Putamen (tissue), 1 donor: ENCODE results near the gene GALNT17.
"Not testable (repeated sequence)": the region's sequence is repeated elsewhere in the genome, so short reads cannot be mapped to it uniquely, and the experiment has no call there.

Source experiments
- DNase-seq: peaks from one replicate; pipeline ENCODE4 v3.0.0-alpha.2; 2016; ENCODE audit warnings: low spot score

Gene GALNT17

DNA sequence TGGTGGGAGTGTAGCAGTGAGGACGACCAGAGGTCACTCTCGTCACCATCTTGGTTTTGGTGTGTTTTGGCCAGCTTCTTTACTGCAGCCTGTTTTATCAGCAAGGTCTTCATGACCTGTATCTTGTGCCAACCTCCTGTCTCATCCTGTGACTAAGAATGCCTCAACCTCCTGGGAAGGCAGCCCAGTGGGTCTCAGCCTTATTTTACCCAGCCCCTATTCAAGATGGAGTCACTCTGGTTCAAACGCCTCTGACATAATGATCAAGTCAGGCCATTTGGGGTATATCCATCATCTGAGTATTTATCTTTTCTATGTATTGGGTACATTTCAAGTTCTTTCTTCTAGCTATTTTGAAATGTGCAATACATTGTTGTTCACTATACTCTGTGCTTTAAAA is 503.9 kb downstream of the GALNT17 start:
- DNase-seq, result not testable (repeated sequence)

DNA sequence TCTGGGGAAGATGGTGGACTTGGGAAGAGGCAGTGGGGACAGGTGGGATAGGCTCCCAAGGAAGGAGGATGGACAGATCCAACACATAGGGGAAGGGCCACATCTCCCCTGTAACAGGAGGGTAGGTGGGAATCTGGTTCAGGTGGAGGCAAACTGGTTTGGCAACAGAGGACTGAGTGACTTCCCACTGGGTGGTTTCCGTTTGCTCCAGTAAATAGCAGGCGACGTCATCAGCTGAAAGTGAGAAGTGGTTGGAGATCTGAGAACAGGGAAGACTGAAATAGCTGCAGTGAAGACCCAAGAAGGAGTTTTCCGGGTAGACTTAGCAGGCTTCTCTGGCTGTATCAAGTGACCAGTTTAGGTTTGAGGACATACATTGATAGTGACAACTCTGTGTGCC is 504.4 kb downstream of the GALNT17 start:
- DNase-seq, result peak; percentile 19

DNA sequence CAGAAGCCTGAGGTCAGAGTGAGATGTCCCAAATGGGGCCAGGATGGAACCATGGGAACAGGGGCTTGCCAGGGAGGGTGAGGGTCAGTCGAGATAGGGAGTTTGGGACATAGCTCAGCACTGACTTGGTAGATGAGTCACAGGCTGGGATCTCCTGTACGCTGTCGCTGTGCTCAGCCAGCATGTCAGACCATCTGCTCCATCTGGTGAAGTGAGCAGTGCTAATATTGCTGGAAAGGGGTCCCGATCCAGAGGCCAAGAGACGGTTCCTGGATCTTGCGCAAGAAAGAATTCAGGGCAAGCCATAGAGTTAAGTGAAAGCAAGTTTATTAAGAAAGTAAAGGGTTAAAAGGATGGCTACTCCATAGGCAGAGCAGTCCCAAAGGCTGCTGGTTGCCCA is 505.6 kb downstream of the GALNT17 start:
- DNase-seq, result no peak

DNA sequence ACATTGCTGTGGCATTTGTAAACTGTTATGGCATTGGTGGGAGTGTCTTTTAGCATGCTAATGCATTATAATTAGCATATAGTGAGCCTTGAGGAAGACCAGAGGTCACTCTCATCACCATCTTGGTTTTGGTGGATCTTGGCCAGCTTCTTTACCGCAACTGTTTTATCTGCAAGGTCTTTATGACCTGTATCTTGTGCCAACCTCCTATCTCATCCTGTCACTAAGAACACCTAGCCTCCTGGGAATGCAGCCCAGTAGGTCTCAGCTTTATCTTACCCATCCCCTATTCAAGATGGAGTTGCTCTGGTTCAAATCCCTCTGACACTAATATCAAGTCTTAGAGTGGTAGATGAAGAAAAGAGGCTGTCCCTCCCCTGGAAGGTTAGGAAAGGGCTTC is 506.2 kb downstream of the GALNT17 start:
- DNase-seq, result no peak

DNA sequence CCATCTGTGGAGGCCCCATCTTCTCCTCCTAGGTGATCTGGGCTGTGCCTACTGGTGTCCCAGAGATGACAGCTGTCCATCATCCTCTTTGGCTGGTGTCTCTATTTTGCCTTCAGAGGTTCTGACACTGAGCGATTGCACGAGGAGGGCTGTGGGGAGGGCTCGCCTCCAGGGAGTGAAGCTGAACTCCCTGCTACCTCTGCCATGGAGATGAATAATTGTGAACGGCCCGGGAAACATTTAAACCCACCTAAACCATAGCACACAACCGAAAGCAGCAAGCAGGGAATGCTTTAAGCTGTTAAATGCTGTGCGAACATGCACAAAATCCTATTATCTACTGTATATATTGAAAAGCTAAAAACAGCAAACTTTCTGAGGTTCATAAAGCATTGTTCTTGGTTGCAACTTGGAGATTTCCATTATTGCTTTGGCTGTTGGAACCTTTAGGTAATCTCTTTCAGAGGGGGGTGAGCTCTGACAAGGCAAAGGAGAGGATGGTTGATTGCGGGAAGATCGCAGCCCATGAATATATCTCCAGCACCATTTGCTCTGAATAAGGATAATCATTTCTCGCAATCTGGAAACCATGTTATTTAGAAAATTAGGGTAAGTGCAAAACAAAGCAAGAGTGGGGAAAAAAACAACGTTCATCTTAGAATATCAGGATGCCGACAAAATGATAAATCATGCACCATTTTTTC is 507.6 kb downstream of the GALNT17 start:
- DNase-seq, result no peak

DNA sequence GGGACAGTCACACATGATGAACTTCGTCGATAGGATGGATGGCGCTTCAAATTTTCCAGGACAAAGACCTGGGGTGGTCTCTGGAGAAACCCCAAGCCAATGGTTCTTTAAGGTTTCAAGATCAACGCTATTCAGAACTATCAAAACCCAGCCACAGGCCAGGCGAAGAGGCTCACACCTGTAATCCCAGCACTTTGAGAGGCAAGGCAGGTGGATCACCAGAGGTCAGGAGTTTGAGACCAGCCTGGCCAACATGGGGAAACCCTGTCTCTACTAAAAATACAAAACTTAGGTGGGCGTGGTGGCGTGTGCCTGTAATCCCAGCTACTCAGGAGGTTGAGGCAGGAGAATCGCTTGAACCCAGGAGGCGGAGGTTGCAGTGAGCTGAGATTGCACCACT is 511.1 kb downstream of the GALNT17 start:
- not testable (repeated sequence) for DNase-seq

DNA sequence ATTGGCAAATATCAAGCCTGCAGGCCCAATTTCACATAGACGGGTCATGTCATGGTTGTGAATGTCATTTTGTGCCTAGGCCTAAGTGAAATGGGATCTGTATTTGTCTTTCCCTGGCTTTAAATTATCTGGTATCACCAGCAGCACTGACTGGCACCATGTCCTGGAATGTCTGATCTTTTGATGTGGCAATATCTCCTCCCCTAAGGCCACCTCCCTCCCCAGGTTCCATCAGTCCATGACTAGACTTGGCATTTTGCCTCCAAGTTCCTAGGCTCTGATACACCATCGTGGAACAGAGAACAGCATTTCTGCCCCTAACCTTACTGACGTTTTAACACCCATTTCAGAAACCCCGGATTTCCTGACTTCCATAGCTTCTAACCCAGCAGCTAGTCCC is 513.9 kb downstream of the GALNT17 start:
- no peak for DNase-seq

DNA sequence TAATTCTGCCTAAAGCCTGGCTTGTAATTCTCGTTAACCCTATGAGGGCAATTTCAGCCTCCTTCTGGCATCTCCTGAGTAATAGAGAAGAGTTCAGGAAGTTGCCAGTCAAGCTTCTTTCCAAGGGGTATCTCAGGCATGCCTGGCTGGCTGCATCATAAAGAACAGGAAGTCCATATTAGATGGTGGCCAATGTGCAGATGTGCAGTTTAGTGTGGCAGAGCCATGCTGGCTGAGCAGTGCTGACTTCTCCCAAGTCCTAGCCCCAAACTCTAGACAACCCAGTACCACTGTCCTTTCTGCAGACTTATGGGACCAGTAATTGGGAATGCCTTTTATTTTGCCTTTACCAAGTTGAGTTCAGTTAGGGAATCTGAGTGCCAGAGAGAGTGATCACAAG is 517.9 kb downstream of the GALNT17 start:
- DNase-seq, result no peak

DNA sequence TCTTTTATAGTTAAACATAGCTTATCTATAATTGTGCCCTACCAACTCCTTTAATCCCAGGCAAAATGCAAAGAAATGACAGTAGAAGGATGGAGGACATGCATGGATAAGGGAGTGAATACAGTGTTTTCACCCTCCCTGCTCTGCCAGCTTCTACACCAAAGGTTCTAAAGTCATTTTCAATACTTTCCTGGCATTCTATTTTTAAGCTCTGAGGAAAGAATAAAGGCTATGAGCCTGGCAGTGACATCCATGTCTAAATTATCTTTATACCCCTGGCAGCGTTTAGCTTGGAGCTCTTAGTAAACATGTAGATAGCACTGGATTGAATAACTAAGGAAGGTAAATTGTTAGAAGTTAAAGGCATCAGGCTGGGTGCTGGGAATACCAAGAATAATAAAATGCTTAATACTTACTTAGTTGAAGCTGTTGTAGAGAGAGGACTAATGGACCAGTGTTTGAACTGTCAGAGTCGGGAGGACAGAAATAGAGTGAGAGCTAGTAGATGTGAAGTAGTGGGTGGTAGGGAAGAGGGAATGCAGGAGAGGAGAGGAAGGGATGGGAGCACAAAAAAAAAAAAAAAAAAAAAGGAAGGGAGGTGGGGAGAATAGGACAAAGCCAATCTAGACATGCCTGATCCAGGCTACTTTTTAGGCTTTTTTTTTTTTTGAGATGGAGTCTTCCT is 518.9 kb downstream of the GALNT17 start:
- no peak for DNase-seq

DNA sequence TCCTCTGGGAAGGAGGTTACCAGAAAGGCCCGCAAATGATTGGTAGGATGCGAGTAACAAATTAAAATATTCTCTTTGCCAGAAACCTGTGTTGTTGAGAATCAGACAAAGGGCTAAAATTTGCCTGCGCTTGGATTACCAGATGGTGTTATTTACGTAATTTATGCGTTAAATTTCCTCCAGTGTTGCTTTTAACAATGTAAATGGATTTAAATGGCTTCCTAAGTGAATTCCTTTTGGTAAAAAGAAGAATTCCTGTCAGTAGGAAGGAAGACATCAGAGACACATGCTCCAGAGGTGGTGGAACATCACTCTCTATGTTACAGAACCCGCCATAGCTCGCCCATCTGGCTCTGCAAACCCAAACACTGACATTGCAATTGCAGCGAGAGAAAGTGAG is 520.6 kb downstream of the GALNT17 start:
- DNase-seq, result no peak

DNA sequence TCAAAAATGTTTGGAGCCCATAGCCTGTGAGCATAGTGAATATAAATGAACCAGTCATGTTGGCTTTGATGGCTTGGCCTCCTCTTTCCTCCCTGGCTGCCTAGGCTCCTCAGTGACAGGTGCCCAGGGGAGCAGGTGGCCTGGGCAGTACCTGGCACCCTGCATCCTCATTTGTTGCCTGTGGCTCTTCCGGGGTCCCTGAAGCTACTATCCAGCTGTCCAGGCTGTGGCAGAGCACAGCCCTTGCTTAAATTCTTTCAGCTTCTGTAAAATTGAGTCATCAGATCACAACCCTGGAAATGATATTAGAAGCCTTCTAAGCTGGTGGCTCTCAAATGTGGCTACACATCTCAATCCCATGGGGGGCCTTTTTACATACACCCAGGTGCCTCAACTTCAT is 525.4 kb downstream of the GALNT17 start:
- DNase-seq, result no peak

DNA sequence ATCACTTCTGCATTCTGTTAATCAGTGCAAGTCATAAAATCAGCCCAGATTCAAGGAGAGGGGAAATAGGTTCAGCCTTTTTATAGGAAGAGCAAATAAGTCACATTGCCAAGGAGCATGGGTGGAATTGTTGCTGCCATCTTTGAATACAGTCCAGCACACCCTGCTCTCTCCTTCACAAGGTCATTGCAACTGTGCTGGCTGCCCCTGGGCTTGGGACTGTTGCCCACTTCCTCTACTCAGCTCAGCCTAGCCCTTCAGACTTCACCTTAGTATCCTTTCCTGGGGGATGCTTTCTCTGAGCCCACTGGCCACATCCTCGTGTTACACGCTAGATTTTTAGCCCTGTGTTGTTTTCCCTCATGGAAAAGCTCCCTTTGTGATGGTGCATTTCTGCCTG is 527.7 kb downstream of the GALNT17 start:
- no peak for DNase-seq

DNA sequence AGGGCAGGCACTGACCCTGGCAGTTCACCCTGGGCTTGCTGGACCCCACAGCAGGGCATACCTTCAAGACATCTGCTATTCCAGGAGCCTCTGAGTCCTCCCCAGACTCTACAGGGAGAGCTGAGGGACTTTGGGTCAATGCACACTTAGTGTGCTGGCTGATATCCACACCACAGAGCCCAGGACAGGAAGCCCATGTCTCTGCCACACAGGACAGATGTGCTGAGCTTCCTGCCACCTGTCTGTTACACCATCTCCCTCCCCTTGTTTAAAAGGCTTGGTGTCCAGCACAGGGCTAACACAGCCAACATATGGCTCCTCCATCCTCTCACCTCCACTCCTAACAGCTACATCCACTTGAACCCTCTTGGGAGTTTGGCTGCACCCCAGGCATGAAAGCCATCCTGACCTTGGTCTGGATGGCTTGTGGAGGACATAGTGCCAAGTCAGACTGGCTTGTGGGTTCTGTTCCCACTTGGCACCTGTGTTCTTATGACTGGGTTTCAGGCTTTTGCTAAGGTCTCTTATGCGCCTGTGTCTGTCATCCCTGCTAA is 529.8 kb downstream of the GALNT17 start:
- DNase-seq, result no peak

DNA sequence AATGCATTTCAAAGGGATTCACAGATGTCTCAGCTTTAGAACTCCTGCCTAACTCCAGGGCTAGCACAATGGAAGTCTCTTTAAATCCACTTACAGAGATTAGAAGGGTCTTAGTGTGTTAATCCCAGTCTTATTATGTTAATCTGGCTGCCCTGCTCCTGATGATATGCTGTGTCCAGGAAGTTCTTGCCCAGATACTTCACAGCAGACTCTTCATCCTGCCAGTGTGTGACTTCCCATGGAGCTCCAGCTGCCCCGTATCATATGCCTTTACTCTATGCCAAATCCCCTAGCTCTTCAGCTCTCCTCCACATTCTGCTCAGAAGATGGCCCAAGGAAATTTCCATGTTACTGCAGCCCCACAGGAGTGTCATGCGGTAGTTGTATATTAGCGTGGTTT is 533.8 kb downstream of the GALNT17 start:
- DNase-seq, result no peak

DNA sequence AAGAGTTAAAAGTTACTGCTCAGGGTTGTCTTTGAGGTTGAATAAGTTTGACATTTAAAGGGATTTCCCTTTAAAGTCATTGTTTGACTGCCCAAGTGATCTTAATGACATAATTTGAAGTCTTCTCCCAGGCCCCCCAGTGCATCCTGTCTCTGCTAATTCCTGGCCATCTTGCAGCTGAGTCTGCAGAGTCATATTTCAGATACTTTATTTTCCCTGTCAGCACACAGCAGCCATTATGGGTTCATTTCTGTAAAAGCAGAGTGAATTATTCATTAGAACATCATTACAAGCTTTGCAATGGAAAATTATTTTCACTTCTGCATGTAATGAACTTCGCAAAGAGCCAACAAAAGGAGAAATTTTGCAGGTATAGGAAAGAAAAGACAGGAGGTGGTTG is 536.6 kb downstream of the GALNT17 start:
- DNase-seq, result no peak

DNA sequence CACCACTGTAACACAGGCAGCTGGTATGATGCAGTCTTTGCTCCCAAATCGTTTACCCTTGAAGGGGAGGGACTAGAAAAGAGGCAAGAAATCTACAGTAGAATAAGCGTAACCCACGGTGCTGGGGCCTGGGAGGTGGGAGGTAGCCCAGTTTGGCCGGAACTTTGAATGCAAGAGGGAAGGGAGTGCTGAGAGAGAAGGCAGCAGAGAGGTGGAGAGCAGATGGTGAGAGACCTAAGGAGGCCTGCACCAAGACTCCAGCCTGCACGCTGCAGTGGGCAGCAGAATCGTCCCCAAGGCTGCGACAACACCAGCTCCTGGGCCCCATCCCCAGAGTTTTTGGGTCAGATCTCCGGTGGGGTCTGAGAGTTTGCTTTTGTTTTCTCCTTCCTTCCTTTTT is 547.5 kb downstream of the GALNT17 start:
- no peak for DNase-seq

DNA sequence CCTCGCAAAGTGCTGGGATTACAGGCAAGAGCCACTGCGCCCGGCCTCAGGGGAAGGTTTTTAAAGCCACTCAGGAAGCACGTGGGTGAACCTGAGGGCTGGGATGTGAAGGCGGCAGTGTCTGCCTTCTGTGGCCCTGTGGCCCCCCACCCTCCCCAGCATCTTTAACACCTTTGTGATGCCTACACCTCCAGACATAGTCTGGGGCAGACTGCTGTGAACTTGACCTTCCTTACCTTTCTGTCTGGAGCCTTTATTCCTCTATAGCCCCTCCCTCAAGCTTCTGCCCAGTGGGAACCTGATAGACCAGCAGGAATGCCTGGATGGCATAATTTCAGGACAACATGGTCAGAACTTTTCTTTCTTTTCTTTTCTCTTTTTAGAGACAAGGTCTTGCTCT is 550.2 kb downstream of the GALNT17 start:
- no peak for DNase-seq

DNA sequence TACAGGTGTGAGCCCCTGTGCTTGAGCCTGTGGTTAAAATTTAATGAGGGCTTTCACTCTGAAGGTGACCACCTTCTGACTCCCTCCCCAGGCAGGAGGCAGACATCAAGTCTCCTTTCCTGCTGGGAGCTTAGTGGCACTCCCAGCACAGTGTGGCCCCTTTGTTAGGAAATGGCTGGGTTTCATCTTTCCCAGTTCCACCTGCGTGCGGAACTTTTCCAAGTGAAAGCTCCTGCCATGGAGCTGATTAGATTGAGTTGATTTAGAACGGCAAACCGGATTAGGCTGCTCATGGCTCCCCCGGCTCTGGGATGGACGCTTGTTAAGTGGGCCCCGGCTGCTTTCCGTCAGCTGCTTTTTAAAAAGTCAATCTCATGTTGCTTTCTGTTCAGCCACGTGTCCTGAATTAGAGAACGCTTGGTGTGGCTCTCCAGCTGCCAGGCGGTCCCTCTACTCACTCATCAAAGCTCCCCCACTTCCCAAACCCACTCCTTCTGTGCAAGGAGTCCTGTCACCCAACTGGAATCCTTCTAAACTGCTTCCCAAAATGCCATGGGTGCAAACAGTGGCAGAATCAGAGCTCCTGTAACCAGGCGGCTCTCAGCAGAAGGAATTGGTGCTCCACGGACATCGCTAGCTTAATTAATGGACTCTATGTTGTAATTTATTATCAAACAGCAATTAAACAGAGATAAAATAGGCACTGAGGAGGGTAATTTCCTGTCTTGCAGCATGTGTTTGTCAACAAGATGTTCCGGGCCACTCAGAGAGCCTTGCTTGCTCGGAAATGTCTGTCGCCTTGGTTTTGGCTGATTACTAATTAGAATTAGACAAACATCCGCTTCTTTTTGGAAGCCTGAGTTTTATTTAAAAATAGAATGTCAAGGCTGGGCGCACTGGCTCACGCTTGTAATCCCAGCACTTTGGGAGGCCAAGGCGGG is 551.2 kb downstream of the GALNT17 start:
- DNase-seq, result no peak

DNA sequence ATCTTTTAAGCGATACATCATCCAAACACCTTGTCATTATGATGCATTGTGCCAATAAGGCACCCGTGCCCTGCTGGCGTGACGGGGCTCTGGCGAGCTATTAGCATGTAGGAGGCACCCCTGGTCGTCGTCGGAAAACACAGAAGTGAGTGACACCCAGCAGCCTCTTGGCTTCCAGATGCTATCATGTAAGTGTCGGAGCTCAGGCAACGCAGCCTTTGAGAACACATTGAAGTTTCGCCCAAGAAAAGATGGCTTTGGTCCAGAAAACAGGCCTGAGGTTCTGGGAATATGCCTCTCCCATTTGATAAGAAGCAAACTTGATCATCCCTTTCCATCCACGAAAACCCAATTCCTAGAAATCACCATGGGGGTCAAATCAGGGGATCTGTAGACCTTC is 555.3 kb downstream of the GALNT17 start:
- DNase-seq, result no peak

DNA sequence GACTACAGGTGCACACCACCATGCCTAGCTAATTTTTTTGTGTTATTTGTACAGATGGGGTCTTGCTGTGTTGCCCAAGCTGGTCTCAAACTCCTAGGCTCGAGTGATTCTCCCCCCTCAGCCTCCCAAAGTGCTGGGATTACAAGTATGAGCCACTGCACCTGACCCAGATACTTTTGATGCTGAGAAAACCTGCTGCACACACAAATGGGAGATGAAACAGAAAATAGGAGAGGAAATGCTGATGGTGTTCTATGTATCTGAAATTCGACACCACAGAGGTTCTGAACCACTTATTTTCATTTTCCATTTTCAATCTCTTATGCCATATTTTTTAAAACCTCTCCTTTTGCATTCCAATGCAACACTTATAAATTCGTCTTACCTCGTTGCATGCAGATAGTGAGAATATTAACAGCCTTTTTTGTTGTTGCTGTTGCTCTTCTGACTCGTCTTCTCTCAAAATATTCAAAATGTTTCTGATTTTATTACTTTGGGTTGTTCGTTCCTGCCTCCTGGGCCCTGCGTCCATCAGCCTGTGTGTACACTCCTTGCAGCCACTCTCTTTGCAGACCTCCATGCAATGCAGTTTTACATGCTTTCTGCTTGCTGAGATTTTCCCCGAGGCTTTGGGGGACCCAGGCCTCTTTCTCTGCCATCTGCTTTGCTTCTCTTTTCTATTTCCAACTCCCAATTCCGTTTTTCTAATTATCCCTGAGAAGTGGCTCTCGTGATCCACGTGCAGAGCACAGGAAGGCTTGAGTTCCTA is 556.1 kb downstream of the GALNT17 start:
- DNase-seq, result no peak

DNA sequence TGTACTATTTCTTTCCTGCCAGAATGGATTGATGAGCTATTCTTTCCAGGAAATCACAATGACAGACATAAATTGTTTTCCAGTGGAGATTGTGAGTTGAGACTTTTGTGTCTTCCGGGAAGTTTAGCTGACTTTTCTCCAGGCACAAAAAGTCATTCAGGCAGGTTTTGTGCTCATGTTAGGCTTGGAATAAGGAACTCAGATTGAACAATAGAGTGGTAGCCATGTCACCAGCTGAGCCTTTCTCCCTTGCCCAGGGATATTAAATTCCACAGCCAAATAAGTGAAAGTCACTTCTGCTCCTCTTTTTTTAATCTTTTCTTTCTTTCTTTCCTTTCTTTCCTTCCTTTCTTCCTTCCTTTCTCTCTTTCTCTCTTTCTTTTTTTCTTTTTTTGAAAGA is 559.6 kb downstream of the GALNT17 start:
- no peak for DNase-seq

DNA sequence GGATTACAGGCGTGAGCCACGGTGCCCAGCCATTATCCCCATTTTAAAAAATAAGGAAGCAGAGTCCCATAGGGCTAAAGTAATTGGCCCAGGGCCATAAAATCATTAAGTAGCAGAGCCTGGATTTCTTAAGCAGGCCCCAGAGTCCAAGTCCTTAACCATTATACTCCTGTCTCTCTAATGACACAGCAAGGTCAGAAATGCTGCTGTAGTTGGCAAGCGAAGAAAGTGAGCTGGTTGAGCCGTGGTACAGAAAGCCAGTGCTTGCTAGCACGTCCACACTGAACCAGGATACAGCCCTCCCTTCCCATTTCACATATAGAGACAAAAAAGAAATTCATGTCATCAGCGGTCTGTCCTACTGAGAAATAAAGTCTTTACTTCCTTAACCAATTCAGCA is 562.7 kb downstream of the GALNT17 start:
- DNase-seq, result no peak
